Mammary epithelial cell (primary cell): ENCODE results near the gene SLFN11.

ENCODE experiments used
- EZH2 ChIP-seq: IDR thresholded peaks from 2 replicates; pipeline ENCODE4 v1.6.1; 2012; ENCODE audit warnings: low read length, inconsistent platforms, borderline replicate concordance
- TF ChIP-seq, protein P1 (sequence below), 2 donors: IDR thresholded peaks in 1 of 2; conservative IDR thresholded peaks in 1 of 2; 2 replicates each; pipeline ENCODE4 v1.5.1; 2011 to 2012; ENCODE audit warnings: inconsistent platforms in 2 of 2, low read length in 2 of 2, mild to moderate bottlenecking in 2 of 2, control low read depth in 1 of 2, low read depth in 1 of 2; ENCODE audit not compliant: insufficient read depth in 1 of 2; ENCODE audit errors: extremely low read depth in 1 of 2

DNA sequence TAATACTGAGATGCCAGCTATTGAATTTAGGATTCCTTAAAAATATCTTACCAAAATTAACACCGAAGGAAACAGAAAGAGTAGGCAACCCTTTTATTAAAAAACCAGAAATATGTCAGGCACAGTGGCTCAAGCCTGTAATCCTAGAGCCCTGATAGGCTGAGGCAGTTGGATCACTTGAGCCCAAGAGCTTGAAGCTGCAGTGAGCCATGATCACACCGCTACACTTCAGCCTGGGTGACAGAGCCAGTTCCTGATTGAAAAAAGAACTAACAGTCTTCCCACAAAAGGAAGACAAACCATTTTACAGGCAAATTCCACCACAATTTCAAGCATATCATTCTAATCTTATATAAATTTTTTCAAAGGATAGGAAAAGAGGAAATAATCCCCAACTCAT lies 43.2 kb upstream of the SLFN11 start:
- TF ChIP-seq, protein P1, sequence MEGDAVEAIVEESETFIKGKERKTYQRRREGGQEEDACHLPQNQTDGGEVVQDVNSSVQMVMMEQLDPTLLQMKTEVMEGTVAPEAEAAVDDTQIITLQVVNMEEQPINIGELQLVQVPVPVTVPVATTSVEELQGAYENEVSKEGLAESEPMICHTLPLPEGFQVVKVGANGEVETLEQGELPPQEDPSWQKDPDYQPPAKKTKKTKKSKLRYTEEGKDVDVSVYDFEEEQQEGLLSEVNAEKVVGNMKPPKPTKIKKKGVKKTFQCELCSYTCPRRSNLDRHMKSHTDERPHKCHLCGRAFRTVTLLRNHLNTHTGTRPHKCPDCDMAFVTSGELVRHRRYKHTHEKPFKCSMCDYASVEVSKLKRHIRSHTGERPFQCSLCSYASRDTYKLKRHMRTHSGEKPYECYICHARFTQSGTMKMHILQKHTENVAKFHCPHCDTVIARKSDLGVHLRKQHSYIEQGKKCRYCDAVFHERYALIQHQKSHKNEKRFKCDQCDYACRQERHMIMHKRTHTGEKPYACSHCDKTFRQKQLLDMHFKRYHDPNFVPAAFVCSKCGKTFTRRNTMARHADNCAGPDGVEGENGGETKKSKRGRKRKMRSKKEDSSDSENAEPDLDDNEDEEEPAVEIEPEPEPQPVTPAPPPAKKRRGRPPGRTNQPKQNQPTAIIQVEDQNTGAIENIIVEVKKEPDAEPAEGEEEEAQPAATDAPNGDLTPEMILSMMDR (conservative IDR thresholded peaks at IDR 0.05 in 1 of 2, IDR thresholded peaks at IDR 0.05 in 1 of 2; ENCODE audit: extremely low read depth in 1 of 2, insufficient read depth in 1 of 2, low read depth in 1 of 2, low read length in 2 of 2) = no peak
- no peak for TF ChIP-seq EZH2
